Subcutaneous adipose tissue (tissue), 4 donors: ENCODE measurements around the gene C4orf51. TPM values are rescaled to one million over a fixed set of nuclear protein-coding genes. Genes with fewer than 3 reads are reported as not detected.

Experiments
- total RNA-seq, 4 donors: library from RNA; depleted of rRNA; stranded (reverse); fragments of >200 nt; gene quantifications; one replicate each; pipeline ENCODE4 v1.1.0, GENCODE V29; 2016
- TF ChIP-seq, protein P1 (sequence below): fragments of 450-650 bp; IDR thresholded peaks from one replicate; pipeline ENCODE4 v1.5.1; 2016; ENCODE audit warnings: low read depth, mild to moderate bottlenecking, control low read depth, antibody characterized with exemption, moderate library complexity

Gene C4orf51
- total RNA-seq, 4 donors from 2014 or later, result not detected

- TF ChIP-seq, protein P1, sequence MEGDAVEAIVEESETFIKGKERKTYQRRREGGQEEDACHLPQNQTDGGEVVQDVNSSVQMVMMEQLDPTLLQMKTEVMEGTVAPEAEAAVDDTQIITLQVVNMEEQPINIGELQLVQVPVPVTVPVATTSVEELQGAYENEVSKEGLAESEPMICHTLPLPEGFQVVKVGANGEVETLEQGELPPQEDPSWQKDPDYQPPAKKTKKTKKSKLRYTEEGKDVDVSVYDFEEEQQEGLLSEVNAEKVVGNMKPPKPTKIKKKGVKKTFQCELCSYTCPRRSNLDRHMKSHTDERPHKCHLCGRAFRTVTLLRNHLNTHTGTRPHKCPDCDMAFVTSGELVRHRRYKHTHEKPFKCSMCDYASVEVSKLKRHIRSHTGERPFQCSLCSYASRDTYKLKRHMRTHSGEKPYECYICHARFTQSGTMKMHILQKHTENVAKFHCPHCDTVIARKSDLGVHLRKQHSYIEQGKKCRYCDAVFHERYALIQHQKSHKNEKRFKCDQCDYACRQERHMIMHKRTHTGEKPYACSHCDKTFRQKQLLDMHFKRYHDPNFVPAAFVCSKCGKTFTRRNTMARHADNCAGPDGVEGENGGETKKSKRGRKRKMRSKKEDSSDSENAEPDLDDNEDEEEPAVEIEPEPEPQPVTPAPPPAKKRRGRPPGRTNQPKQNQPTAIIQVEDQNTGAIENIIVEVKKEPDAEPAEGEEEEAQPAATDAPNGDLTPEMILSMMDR, result no peak
Measured at GRCh38 chr4:145660064-145660463, 19.9 kb upstream of the C4orf51 start.

GRCh38 chr4:145663194-145663593 lies 16.8 kb upstream of the C4orf51 start:
- TF ChIP-seq, protein P1, result no peak

GRCh38 chr4:145665773-145666172 lies 14.2 kb upstream of the C4orf51 start:
- TF ChIP-seq, protein P1, result no peak

DNA sequence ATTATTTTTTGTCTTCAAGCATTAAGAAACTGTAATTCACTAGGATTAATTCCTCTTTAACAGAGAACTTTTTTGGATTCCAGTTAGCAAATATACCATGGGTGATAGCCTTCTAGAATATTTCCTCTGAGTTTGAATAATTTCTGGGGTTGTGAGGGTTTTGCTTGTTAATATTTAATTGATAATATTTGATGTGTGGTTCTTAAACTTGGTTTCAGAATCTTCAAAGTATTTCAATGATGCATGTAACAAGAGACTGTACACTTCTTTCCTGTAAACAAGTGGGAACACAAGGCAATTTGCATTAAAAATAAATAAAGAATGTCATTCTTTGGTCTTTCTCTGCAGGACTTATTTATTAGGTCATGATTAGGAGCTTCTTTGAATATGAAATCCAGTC lies 9.5 kb upstream of the C4orf51 start:
- TF ChIP-seq, protein P1, result no peak

DNA sequence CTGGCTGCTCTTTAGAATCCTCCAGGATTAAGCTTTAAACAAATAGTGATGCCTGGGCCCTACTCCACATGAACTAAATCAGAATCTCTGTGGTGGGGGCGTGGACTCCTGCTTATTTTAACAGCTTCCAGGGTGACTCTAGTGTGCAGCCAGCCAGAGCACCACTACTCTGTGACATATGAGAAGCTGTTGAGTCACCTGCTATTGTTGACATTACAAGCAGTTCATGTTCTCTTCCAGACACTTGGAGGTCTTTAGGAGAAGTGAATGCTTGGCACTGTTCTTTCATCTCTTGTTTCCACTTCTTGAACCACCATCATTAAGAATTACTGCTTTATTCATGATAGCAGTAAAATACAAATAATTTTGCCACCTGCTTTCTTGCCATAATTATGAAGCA lies 426 bp upstream of the C4orf51 start:
- TF ChIP-seq, protein P1, result no peak

GRCh38 chr4:145680902-145681301 lies 956 bp downstream of the C4orf51 start:
- TF ChIP-seq, protein P1, result no peak

- TF ChIP-seq, protein P1, result no peak
Measured at GRCh38 chr4:145681518-145681917, 1.6 kb downstream of the C4orf51 start.
